GM13977 (cell line): Measurements from ENCODE around the gene RFX2.
A peak's percentile ranks its signal among the peaks of the same experiment; 100 is the strongest.

Source experiments
- DNase-seq: peaks from one replicate; pipeline ENCODE4 v3.0.0; 2012; ENCODE audit warnings: low spot score
- CTCF ChIP-seq: IDR thresholded peaks from 2 replicates; pipeline ENCODE4 v1.5.1; 2012; ENCODE audit warnings: mild to moderate bottlenecking, control low read depth; ENCODE audit not compliant: insufficient read depth; ENCODE audit errors: extremely low read depth, missing control alignments
- in situ Hi-C: fragments of 300-500 bp; cut with MboI; formaldehyde crosslinking; loops from one replicate; pipeline ENCODE4 v1.12.0; 2022; ENCODE audit warnings: low sequenced_read_pairs, low pct_unique_long_range_greater_than_20kb, mixed read lengths, inconsistent platforms; ENCODE audit not compliant: unreplicated experiment

Gene RFX2

GRCh38 chr19:5975388-5975728, 134.9 kb downstream of the RFX2 start:
- TF ChIP-seq CTCF: no peak
- DNase-seq: no peak
- in situ Hi-C loops: no loop called here

GRCh38 chr19:5974721-5975387, 135.4 kb downstream of the RFX2 start:
- TF ChIP-seq CTCF: no peak
- in situ Hi-C loops: no loop called here
- peak; percentile 60 for DNase-seq

- DNase-seq: no peak
- in situ Hi-C loops: no loop called here
- TF ChIP-seq CTCF: no peak
Observed at GRCh38 chr19:5973867-5974635, 136.2 kb downstream of the RFX2 start.

GRCh38 chr19:5973376-5973775, 136.9 kb downstream of the RFX2 start:
- in situ Hi-C loops: no loop called here
- no peak for DNase-seq
- TF ChIP-seq CTCF: no peak

- TF ChIP-seq CTCF: no peak
- in situ Hi-C loops: no loop called here
- DNase-seq: no peak
Observed at GRCh38 chr19:5972355-5972731, 138.0 kb downstream of the RFX2 start.

GRCh38 chr19:5971714-5972354, 138.5 kb downstream of the RFX2 start:
- no peak for DNase-seq
- no peak for TF ChIP-seq CTCF
- in situ Hi-C loops: no loop called here
